Right renal pelvis (tissue), 4 donors: ENCODE data around the gene COG6. TPM values are rescaled to one million over a fixed set of nuclear protein-coding genes. Genes with fewer than 3 reads are reported as not detected.
A peak's percentile ranks its signal among the peaks of the same experiment; 100 is the strongest.

Experiments
- DNase-seq, 4 donors: peaks; one replicate each; pipeline ENCODE4 v3.0.0-alpha.2; 2013; ENCODE audit warnings: low read depth in 4 of 4, low spot score in 3 of 4, missing footprints in 1 of 4
- polyA plus RNA-seq, 4 donors: library from polyadenylated mRNA; unstranded; fragments of 120-200 nt; gene quantifications; one replicate each; pipeline ENCODE4 v1.2.1, GENCODE V29; 2013; ENCODE audit not compliant: insufficient read length in 4 of 4

The COG6 gene
- polyA plus RNA-seq = 10 to 100 TPM; 32.4 to 43.5 (median 41.2) TPM

DNA sequence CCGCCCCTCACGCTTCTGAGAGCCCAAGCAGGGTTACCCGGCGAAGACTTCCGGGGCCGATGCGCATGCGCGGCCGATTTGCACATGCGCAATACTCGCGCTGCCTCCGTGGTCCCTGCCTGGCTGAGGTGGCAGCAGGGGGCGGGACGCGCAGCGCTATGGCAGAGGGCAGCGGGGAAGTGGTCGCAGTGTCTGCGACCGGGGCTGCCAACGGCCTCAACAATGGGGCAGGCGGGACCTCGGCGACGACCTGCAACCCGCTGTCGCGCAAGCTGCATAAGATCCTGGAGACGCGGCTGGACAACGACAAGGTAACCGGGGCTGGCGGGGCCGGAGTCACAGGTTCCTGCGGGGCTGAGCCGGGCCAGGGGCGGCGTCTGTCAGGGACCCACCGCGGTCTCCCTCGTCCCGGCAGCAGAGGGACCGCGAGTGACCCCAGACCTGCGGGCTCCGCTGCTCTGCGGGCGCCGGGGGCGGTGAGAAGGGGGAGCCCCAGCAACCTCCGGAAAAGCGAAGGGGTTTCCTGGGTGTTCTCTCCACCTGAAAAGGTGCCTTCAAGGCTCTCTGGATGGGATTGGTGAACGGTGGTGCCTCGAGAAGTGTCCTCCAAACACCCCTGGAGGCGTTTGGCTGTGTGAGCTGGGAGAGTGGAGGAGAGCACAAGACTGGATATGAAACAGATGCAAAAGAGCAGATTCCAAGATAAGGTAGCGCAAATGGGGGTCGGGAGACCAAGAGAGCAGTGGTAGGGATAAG, at the start of gene COG6:
TSS of gene COG6 (plus strand) at position 94 of the 756 bp plus-strand sequence. CDS start at position 159, 65 bp downstream.
- DNase-seq = peak; percentile 85 to 97 (median 86)

DNA sequence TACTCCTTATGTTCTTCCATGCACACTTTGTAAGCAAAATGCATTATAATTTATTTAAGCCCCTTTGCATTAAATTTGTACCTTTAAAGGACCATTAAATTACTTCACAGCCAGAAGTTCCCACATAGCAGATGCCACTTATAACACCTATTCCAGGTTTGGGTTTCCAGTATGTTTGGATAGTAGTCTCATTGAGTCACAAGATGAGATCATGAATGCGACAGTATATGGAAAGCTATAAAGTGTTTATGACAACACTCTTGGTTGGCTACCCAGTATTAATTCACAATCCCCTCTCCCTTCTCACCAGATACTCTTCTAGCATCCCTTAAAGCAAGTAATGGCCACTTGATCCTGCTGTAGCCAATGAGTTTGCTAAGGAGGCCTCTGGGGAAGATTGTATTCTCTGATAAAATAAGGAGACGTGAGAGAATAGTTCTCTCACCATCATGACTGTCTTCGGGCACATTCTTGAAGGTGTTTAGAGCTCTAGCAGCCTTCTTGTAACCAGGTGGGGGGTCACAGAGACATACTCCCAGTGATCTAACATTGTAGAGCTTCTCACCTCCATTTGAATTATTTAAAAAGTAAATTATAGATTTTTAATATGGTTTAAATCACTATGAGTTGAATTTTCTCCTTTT, 49.7 kb upstream of the COG6 start:
- no peak for DNase-seq

GRCh38 chr13:39607876-39608275, 47.6 kb upstream of the COG6 start:
- no peak for DNase-seq

GRCh38 chr13:39612023-39612637, 43.3 kb upstream of the COG6 start:
- peak; percentile 59 to 70 (median 60) for DNase-seq

- DNase-seq = peak in 3 of 4 donors; percentile 44 to 55 (median 50)
Measured at GRCh38 chr13:39616087-39616694, 39.3 kb upstream of the COG6 start.

DNA sequence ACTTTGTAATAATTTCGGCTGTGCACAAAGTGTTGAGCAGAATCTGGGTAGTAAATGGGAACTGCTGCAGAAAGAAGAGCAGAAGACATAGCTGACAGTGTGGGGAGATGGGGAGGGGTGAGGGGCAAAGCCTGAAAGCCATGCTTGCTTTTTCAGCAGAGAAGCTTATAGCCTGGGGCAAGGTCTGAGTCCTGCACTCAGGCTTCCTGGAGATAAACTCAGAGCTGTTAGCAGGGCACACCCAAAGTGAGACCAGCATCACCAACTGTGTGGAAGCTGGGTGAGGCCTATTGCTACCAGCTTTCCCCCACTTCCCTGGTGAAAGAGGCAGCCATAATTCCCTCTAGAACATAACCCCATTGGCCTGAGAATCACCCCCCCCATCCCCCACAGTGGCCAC, 36.9 kb upstream of the COG6 start:
- DNase-seq = no peak

GRCh38 chr13:39623466-39623865, 32.0 kb upstream of the COG6 start:
- DNase-seq = no peak

- DNase-seq = no peak
Measured at GRCh38 chr13:39631307-39631706, 24.2 kb upstream of the COG6 start.

- DNase-seq = no peak
Measured at GRCh38 chr13:39632994-39633393, 22.5 kb upstream of the COG6 start.

- DNase-seq = no peak
Measured at GRCh38 chr13:39635564-39635963, 19.9 kb upstream of the COG6 start.

- no peak for DNase-seq
Measured at GRCh38 chr13:39637890-39638289, 17.6 kb upstream of the COG6 start.

DNA sequence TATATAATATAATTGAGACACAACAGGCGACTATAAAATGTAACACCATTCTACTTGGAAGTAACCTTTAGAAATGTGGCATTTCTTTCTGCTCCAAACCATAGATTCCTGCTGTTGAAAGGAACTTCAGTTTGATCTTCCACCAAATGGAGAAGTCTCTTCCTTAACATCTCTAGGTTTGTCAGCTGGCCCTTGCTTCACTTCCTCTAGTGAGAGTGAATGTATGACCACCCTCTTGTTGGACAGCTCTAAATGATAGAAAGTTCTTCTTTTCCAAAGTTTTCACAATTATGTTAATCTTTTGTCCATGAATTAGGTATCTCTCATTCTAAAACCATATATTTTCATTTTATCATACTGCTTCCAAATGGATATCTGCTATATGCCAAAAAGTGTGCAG, 13.8 kb upstream of the COG6 start:
- DNase-seq = no peak

DNA sequence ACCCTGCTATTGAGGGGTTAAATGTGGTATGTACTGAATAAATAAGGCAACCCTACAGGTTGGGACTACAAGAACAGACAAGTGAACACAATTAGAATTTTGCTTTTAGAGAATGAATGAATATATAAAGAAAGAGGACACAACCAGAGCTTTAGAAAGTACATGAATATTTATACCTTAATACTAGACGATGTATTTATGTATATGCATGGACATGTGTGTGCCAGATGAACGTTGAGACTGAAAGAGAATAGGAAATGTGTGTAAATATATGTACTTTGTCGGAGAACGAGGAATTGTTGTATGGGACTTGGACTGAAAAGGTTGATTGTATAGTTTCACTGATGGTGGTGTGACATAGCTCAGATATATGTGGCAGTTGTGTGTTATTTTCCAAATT, 9.3 kb upstream of the COG6 start:
- DNase-seq = no peak

DNA sequence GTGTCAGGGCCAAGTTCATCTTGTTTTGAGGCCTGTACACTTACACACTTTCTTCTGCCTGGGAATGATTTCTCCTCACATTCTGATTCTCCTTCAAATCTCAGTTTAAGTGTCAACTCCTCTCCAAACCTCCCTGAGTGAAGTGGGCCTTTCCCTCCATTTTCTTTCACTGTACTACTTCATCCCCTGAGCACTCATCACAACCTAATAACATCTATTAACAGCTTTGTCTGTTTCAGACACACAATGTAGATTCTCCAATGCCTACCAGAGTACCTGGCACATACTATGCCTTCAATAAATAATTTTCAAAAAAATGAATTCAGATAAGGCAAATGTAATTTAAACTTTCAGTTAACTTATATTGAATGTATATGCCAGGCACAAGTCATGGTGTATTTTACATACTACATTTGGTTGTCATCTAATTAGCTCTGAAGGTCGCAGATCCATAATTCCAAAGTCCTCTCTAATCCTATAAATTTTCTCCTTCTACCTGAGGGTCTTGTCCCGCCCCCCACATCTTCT, 357 bp upstream of the COG6 start:
- no peak for DNase-seq

GRCh38 chr13:39656325-39656677, 839 bp downstream of the COG6 start:
- DNase-seq = peak in 1 of 4 donors; percentile 5

DNA sequence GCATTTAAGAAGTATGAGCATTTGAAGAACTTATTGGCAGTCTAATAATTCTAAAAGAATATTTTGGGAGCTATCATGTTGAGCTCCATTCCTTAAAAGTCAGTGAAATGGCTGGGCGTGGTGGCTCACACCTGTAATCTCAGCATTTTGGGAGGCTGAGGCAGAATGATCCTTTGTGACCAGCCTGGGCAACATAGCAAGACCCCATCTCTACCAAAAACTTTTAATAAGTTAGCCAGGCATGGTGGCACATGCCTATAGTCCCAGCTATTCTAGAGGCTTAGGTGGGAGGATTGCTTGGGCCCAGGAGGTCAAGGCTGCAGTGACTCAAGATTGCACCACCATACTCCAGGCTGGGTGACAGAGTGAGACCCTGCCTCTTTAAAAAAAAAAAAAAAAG, 8.0 kb downstream of the COG6 start:
- no peak for DNase-seq

- DNase-seq = no peak
Measured at GRCh38 chr13:39663958-39664357, 8.5 kb downstream of the COG6 start.

- DNase-seq = no peak
Measured at GRCh38 chr13:39665763-39666162, 10.3 kb downstream of the COG6 start.

- DNase-seq = no peak
Measured at GRCh38 chr13:39670445-39670844, 15.0 kb downstream of the COG6 start.

GRCh38 chr13:39672378-39673132, 17.1 kb downstream of the COG6 start:
- DNase-seq = no peak
